GM12873 (cell line): ENCODE data around the gene ANKRD26.

Experiments used
- CTCF ChIP-seq: IDR thresholded peaks from 2 replicates; pipeline ENCODE4 v1.5.1; 2012; ENCODE audit warnings: low read depth, mild to moderate bottlenecking, moderate library complexity, low read length, control low read depth; ENCODE audit not compliant: insufficient read depth; ENCODE audit errors: missing control alignments

ANKRD26 gene

GRCh38 chr10:26959841-26960240, 140.5 kb downstream of the ANKRD26 start:
- no peak for TF ChIP-seq CTCF
